ENCODE results near the gene KCNK13.
"Not testable (repeated sequence)": the region's sequence is repeated elsewhere in the genome, so short reads cannot be mapped to it uniquely, and the experiment has no call there.

The KCNK13 gene

DNA sequence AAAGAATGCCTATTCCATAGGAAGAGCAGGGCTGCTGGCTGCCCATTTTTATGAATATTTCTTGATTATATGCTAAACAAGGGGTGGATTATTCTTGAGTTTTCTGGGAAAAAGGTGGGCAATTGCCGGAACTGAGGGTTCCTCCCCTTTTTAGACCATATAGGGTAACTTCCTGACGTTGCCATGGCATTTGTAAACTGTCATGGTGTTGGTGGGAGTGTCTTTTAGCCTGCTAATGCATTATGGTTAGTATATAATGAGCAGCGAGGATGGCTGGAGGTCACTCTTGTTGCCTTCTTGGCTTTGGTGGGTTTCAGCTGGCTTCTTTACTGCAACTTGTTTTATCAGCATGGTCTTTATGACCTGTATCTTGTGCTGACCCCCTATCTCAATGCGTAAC lies 138.8 kb downstream of the KCNK13 start:
- not testable (repeated sequence) for DNase-seq

- no peak for DNase-seq
Observed at GRCh38 chr14:90201344-90201743, 139.6 kb downstream of the KCNK13 start.

GRCh38 chr14:90204516-90204915 lies 142.7 kb downstream of the KCNK13 start:
- DNase-seq, result no peak

GRCh38 chr14:90213099-90213748 lies 151.4 kb downstream of the KCNK13 start:
- DNase-seq, result no peak

DNA sequence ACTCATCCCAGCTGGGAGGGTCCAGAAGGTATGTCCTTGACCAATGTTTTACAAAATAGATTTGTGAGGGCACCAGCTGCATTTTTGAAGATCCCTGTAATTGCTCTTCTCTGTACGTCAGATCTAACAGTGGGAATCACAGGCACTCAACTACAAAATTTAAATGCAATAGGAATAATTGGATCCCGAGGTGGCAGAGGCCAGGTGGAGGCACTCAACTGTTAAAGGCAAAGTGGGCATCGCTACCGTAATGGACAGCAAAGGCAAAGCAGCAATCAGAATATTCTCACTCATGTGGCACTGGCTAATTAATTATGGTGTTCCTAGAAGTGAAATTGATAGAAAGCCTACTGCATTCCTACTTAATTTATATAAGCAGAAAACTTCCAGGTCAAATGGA lies 166.7 kb downstream of the KCNK13 start:
- no peak for DNase-seq

DNA sequence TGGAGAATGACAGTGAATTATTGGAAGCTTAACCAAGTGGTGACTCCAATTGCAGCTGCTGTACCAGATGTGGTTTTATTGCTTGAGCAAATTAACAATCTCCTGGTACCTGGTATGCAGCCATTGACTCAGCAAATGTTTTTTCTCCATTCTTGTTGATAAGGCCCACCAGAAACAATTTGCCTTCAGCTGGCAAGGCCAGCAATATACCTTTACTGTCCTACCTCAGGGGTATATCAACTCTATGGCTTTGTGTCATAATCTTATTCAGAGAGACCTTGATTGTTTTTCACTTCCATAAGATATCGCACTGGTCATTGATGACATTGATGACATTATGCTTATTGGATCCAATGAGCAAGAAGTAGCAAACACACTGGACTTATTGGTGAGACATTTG lies 168.1 kb downstream of the KCNK13 start:
- not testable (repeated sequence) for DNase-seq

All from eye (tissue), 1 donor.